Osteoblast (primary cell): ENCODE data around the gene GAP43. TPM values are rescaled to one million over a fixed set of nuclear protein-coding genes. Genes with fewer than 3 reads are reported as not detected.
A peak's percentile ranks its signal among the peaks of the same experiment; 100 is the strongest.

ENCODE experiments used
- DNase-seq: peaks from one replicate; pipeline ENCODE4 v3.0.0; 2011; ENCODE audit warnings: low spot score, mixed read lengths; ENCODE audit not compliant: insufficient read length; ENCODE audit errors: missing footprints
- H2AFZ ChIP-seq: 2 replicates; pipeline ENCODE4 v1.6.0; 2011; ENCODE audit warnings: mild to moderate bottlenecking, low read length
- H3K27ac ChIP-seq: 2 replicates; pipeline ENCODE4 v1.5.1; 2011; ENCODE audit warnings: mild to moderate bottlenecking, low read depth, low read length, moderate library complexity
- H3K27me3 ChIP-seq: 2 replicates; pipeline ENCODE4 v1.6.0; 2012; ENCODE audit warnings: mild to moderate bottlenecking, control low read depth, inconsistent platforms, low read length, moderate library complexity; ENCODE audit not compliant: insufficient read depth
- H3K36me3 ChIP-seq: 2 replicates; pipeline ENCODE4 v1.5.1; 2011; ENCODE audit warnings: mild to moderate bottlenecking, low read length, control low read depth, moderate library complexity; ENCODE audit not compliant: insufficient read depth
- H3K4me1 ChIP-seq: 2 replicates; pipeline ENCODE4 v1.5.1; 2011; ENCODE audit warnings: mild to moderate bottlenecking, low read length, control low read depth, moderate library complexity; ENCODE audit not compliant: insufficient read depth
- H3K4me2 ChIP-seq: 2 replicates; pipeline ENCODE4 v1.6.0; 2011; ENCODE audit warnings: mild to moderate bottlenecking, low read length; ENCODE audit not compliant: insufficient read depth
- H3K4me3 ChIP-seq: fragments of 200-600 bp; sonication (generic); 3 replicates; pipeline ENCODE4 v1.5.1; 2012; ENCODE audit warnings: mild to moderate bottlenecking, low read length, inconsistent platforms; ENCODE audit not compliant: insufficient read depth
- H3K79me2 ChIP-seq: 2 replicates; pipeline ENCODE4 v1.6.0; 2012; ENCODE audit warnings: mild to moderate bottlenecking, low read length, control low read depth, inconsistent platforms; ENCODE audit not compliant: insufficient read depth
- H3K9me3 ChIP-seq: 2 replicates; pipeline ENCODE4 v1.5.1; 2011; ENCODE audit warnings: low read depth, low read length, control low read depth
- H4K20me1 ChIP-seq: 2 replicates; pipeline ENCODE4 v1.6.0; 2012; ENCODE audit warnings: mild to moderate bottlenecking, low read length, control low read depth; ENCODE audit not compliant: insufficient read depth
- total RNA-seq: library from RNA; depleted of rRNA; stranded (reverse); fragments of >200 nt; gene quantifications from 2 replicates; pipeline ENCODE4 v1.2.3, GENCODE V29; 2012
- TF ChIP-seq, protein P1 (sequence below): IDR thresholded peaks from 2 replicates; pipeline ENCODE4 v1.5.1; 2011; ENCODE audit warnings: mild to moderate bottlenecking, low read depth, low read length, moderate library complexity; ENCODE audit errors: extremely low read depth

The GAP43 gene
- total RNA-seq, 1 donor: 3.6 TPM

DNA sequence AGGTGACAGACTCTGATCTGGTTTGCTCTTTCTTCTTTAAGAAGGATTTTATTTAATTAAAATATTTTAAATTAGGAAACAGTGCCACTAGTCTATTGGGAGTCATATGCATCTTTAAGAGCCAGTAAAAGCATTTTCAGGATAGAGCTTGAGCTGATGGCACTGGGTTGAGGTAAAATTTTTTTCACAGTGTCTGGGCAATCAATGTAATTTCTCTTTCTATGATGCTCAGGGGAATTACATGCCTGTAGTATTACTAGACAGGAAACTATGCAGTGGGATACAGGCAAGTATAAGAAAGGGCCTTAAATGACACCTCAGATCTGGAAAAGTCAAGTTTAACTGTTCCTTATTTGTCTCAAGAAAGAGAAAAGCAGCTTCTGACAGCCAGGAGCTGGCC, 76.4 kb downstream of the GAP43 start:
- H3K27ac ChIP-seq: peak overlapping the region; percentile 73

DNA sequence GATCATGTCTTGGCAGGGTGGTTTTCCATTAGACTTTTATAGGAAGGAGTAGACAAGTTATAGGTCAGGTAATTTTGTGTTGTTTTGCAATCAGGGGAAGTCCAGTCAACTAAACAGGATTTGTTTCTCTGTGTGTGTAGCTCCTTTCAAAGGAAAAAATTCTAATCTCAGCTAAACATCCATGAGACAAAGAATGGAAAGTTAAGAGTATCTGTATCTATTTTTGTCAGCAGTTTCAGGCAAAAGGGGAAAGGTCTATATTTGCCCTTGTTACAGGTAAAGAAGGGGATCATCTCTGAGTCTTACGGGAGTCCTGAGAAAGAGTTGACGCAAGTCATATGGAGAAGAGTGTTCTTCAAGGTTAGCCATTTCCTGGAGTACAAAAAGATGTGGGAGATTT, 79.3 kb downstream of the GAP43 start:
- DNase-seq: no peak
- Histone ChIP-seq H3K79me2 (no peaks in the 10 kb centered on the region), H3K27me3 (no peaks in the 10 kb centered on the region), H3K4me1 (peaks cover 40% of the 10 kb centered on the region), H3K4me2 (no peak overlapping the region), H3K4me3 (no peak overlapping the region), H3K36me3 (no peaks in the 10 kb centered on the region), H3K27ac (no peak overlapping the region), H4K20me1 (no peaks in the 10 kb centered on the region), H3K9me3 (no peaks in the 10 kb centered on the region), H2AFZ (no peak overlapping the region)
- TF ChIP-seq, protein P1, sequence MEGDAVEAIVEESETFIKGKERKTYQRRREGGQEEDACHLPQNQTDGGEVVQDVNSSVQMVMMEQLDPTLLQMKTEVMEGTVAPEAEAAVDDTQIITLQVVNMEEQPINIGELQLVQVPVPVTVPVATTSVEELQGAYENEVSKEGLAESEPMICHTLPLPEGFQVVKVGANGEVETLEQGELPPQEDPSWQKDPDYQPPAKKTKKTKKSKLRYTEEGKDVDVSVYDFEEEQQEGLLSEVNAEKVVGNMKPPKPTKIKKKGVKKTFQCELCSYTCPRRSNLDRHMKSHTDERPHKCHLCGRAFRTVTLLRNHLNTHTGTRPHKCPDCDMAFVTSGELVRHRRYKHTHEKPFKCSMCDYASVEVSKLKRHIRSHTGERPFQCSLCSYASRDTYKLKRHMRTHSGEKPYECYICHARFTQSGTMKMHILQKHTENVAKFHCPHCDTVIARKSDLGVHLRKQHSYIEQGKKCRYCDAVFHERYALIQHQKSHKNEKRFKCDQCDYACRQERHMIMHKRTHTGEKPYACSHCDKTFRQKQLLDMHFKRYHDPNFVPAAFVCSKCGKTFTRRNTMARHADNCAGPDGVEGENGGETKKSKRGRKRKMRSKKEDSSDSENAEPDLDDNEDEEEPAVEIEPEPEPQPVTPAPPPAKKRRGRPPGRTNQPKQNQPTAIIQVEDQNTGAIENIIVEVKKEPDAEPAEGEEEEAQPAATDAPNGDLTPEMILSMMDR: no peak

More for the DNA sequence above, 76.4 kb downstream of the GAP43 start:
- Histone ChIP-seq H2AFZ (no peak overlapping the region), H3K36me3 (no peaks in the 10 kb centered on the region), H3K27me3 (no peaks in the 10 kb centered on the region), H4K20me1 (no peaks in the 10 kb centered on the region), H3K4me1 (peaks cover 27% of the 10 kb centered on the region), H3K4me3 (no peak overlapping the region), H3K9me3 (no peaks in the 10 kb centered on the region), H3K4me2 (peak overlapping the region; percentile 12), H3K79me2 (no peaks in the 10 kb centered on the region)
- TF ChIP-seq, protein P1: no peak
- DNase-seq: no peak

DNA sequence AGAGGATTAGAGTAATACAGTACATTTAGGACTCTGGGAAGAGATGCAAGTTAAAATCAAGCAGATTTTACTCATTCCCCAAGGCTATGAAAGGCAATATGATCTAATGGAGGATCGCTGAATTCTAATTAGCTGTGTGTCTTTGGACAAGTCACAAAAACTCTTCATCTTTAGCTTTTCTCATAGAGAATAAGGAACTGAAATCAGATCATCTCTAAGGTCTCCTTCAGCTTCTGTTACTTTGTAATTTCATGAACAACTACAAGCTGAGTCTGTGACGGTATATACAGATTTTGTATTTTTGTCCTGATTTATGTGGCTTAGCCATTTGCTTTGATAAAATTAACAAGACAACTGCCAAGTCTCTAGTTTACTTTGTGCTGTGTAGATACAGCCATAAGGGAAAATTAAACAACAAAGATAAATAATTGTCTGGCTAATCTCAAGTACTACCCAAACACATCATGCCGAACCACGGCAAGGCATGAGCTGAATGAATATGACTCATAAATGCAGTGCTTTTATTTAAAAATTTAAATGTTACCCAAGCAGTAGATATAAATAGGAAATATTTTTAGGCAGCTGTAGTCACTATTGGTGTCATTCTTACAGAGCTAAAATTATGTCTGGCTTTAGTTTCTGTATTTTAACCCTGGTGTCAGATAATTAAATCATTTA, 81.5 kb downstream of the GAP43 start:
- Histone ChIP-seq H4K20me1 (no peaks in the 10 kb centered on the region), H3K9me3 (no peaks in the 10 kb centered on the region), H3K27me3 (no peaks in the 10 kb centered on the region), H3K79me2 (no peaks in the 10 kb centered on the region), H3K36me3 (no peaks in the 10 kb centered on the region), H3K4me2 (peak overlapping the region; percentile 2), H2AFZ (peak overlapping the region; percentile 13), H3K27ac (peak overlapping the region; percentile 11), H3K4me3 (no peak overlapping the region), H3K4me1 (peaks cover 30% of the 10 kb centered on the region)
- no peak for DNase-seq
- TF ChIP-seq, protein P1: no peak

DNA sequence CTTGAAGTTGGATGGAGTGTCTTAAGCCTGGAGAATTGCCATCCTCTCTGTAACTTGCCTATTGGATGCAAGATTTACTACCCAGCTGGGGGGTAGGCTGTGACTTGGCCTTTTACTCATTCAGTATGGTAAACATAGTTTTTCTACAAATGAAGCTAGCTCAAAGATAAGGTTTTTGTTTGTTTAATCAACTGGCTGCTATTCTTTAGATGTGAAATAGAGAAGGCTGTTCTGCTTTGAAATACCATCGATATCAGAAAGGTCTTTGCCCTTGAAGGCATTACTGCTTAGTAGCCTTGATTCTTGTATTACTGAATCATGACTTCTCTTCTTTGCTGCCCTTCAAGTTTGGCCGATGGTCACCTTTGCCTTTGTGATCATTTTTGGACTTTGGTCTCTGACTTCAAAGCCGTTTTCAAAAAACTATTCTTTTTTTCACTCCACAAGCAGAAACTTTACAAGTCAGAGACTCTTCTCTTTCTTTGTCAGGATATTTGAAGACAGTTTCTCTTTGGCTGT, 83.1 kb downstream of the GAP43 start:
- H3K9me3 ChIP-seq: no peaks in the 10 kb centered on the region
- H3K36me3 ChIP-seq: no peaks in the 10 kb centered on the region
- TF ChIP-seq, protein P1: no peak
- peaks cover 35% of the 10 kb centered on the region for H3K4me1 ChIP-seq
- no peaks in the 10 kb centered on the region for H3K27me3 ChIP-seq
- no peak overlapping the region for H3K4me3 ChIP-seq
- H3K4me2 ChIP-seq: peak overlapping the region; percentile 19
- peak overlapping the region; percentile 56 for H3K27ac ChIP-seq
- DNase-seq: no peak
- peak overlapping the region; percentile 43 for H2AFZ ChIP-seq
- no peaks in the 10 kb centered on the region for H3K79me2 ChIP-seq
- no peaks in the 10 kb centered on the region for H4K20me1 ChIP-seq
